GM23338 (cell line): ENCODE data around the gene ETNPPL. TPM values are rescaled to one million over a fixed set of nuclear protein-coding genes. Genes with fewer than 3 reads are reported as not detected.
A peak's percentile ranks its signal among the peaks of the same experiment; 100 is the strongest.

Experiments used
- ATAC-seq: fragments of 200-7000 bp; cut with Tn5 transposase; 3 replicates; pipeline ENCODE4 v1.9.1; 2020
- DNase-seq: peaks from one replicate; pipeline ENCODE4 v3.0.0-alpha.2; 2015; ENCODE audit warnings: low spot score
- H2AFZ ChIP-seq: fragments of 200-600 bp; sonication (generic); 2 replicates; pipeline ENCODE4 v1.8.0; 2016; ENCODE audit warnings: antibody characterized with exemption, mild to moderate bottlenecking, moderate library complexity
- H3F3A ChIP-seq: fragments of 200-600 bp; sonication (generic); replicated peaks from 2 replicates; pipeline ENCODE4 v1.8.0; 2017; ENCODE audit warnings: antibody characterized with exemption, mixed run types, low read depth
- H3K27ac ChIP-seq: fragments of 200-600 bp; sonication (generic); 2 replicates; pipeline ENCODE4 v1.6.1; 2016; ENCODE audit warnings: low read depth
- H3K27me3 ChIP-seq: fragments of 200-600 bp; sonication (generic); 2 replicates; pipeline ENCODE4 v1.8.0; 2016; ENCODE audit warnings: mild to moderate bottlenecking, mixed run types, moderate library complexity; ENCODE audit not compliant: insufficient read depth
- H3K36me3 ChIP-seq: fragments of 200-600 bp; sonication (generic); 2 replicates; pipeline ENCODE4 v1.8.0; 2016; ENCODE audit warnings: mild to moderate bottlenecking; ENCODE audit not compliant: insufficient read depth
- H3K4me1 ChIP-seq: fragments of 200-600 bp; sonication (generic); 2 replicates; pipeline ENCODE4 v1.8.0; 2016; ENCODE audit warnings: mild to moderate bottlenecking, moderate library complexity; ENCODE audit not compliant: insufficient read depth
- H3K4me2 ChIP-seq: fragments of 200-600 bp; sonication (generic); 2 replicates; pipeline ENCODE4 v1.7.1; 2017; ENCODE audit warnings: mixed run types
- H3K4me3 ChIP-seq: fragments of 200-600 bp; sonication (generic); 2 replicates; pipeline ENCODE4 v1.6.1; 2016; ENCODE audit warnings: mixed run types
- H3K79me2 ChIP-seq: fragments of 200-600 bp; sonication (generic); replicated peaks from 2 replicates; pipeline ENCODE4 v1.8.0; 2017; ENCODE audit warnings: mild to moderate bottlenecking; ENCODE audit not compliant: insufficient read depth
- H3K9me2 ChIP-seq: fragments of 200-600 bp; sonication (generic); 2 replicates; pipeline ENCODE4 v1.8.0; 2017; ENCODE audit not compliant: insufficient read depth
- H4K20me1 ChIP-seq: fragments of 200-600 bp; sonication (generic); replicated peaks from 2 replicates; pipeline ENCODE4 v1.8.0; 2017; ENCODE audit warnings: mild to moderate bottlenecking; ENCODE audit not compliant: insufficient read depth
- H3K27ac Mint-ChIP-seq: 2 replicates; pipeline ENCODE4 v1.8.0; 2020; ENCODE audit warnings: inconsistent platforms, mild to moderate bottlenecking, moderate library complexity, mixed read lengths
- H3K27me3 Mint-ChIP-seq: 3 replicates; pipeline ENCODE4 v1.8.0; 2022; ENCODE audit warnings: low read depth, mild to moderate bottlenecking, moderate library complexity, mixed read lengths, inconsistent platforms; ENCODE audit not compliant: insufficient read depth, poor library complexity
- H3K36me3 Mint-ChIP-seq: 3 replicates; pipeline ENCODE4 v1.8.0; 2021; ENCODE audit warnings: low read depth, mild to moderate bottlenecking, inconsistent platforms, moderate library complexity, mixed read lengths
- H3K4me1 Mint-ChIP-seq: 3 replicates; pipeline ENCODE4 v1.8.0; 2020; ENCODE audit warnings: mild to moderate bottlenecking, inconsistent platforms, mixed read lengths
- H3K4me3 Mint-ChIP-seq: 3 replicates; pipeline ENCODE4 v1.8.0; 2021; ENCODE audit warnings: moderate library complexity, mild to moderate bottlenecking, inconsistent platforms, mixed read lengths
- H3K9me3 Mint-ChIP-seq: 3 replicates; pipeline ENCODE4 v1.8.0; 2020; ENCODE audit warnings: moderate library complexity, mild to moderate bottlenecking, inconsistent platforms, mixed read lengths
- CREB1 ChIP-seq: fragments of 250-450 bp; sonication (Bioruptor Pico); IDR thresholded peaks from 2 replicates; pipeline ENCODE4 v1.5.0; 2020; ENCODE audit warnings: low read depth, mild to moderate bottlenecking, moderate library complexity
- CTCF ChIP-seq, 2 experiments: fragments of 200-600 bp in 1 of 2; sonication (generic) in 1 of 2; conservative IDR thresholded peaks; 2 replicates each; pipeline versions ENCODE4 v1.5.1 to v1.6.1; 2016 to 2017; ENCODE audit warnings: antibody characterized with exemption in 2 of 2, low read depth in 2 of 2, mild to moderate bottlenecking in 2 of 2, moderate library complexity in 1 of 2
- ETS1 ChIP-seq: IDR thresholded peaks from 2 replicates; pipeline ENCODE4 v1.6.1; 2016; ENCODE audit warnings: antibody characterized with exemption
- EZH2 ChIP-seq: fragments of 200-600 bp; sonication (generic); IDR thresholded peaks from one replicate; pipeline ENCODE4 v1.8.0; 2017; ENCODE audit warnings: antibody characterized with exemption, mild to moderate bottlenecking, low read depth; ENCODE audit not compliant: unreplicated experiment
- POLR2AphosphoS5 ChIP-seq: IDR thresholded peaks from 2 replicates; pipeline ENCODE4 v1.6.1; 2016; ENCODE audit warnings: antibody characterized with exemption, low read depth
- STAT1 ChIP-seq: IDR thresholded peaks from one replicate; pipeline ENCODE4 v1.6.1; 2016; ENCODE audit warnings: antibody characterized with exemption; ENCODE audit not compliant: unreplicated experiment
- ZNF114 ChIP-seq: fragments of 250-450 bp; sonication (Bioruptor Pico); IDR thresholded peaks from 2 replicates; pipeline ENCODE4 v1.5.0; 2020; ENCODE audit warnings: mild to moderate bottlenecking, moderate library complexity
- polyA plus RNA-seq: library from polyadenylated mRNA; unstranded; fragments of >200 nt; fragmentation: Nextera tagmentation; extraction: Ambion mirVana; gene quantifications from 2 replicates; pipeline ENCODE4 v1.2.1, GENCODE V29; 2016
- total RNA-seq: library from RNA; depleted of rRNA; stranded (reverse); fragments of >200 nt; shearing (Covaris generic); gene quantifications from 2 replicates; pipeline ENCODE4 v1.2.3, GENCODE V29; 2014

ETNPPL gene
- total and polyA plus RNA-seq, 2 experiments from 2014 or later: 1.2 to 1.5 TPM

GRCh38 chr4:108744307-108744706 is 18.5 kb downstream of the ETNPPL start (continued):
- TF ChIP-seq ETS1: no peak
- no peak for TF ChIP-seq POLR2AphosphoS5
- no peak for TF ChIP-seq CTCF (conservative IDR thresholded peaks at IDR 0.05; ENCODE audit: low read depth in 2 of 2)
- TF ChIP-seq STAT1: no peak
- TF ChIP-seq CREB1 (CRISPR knock-in tag): no peak
- TF ChIP-seq ZNF114 (CRISPR knock-in tag): no peak
- no peak for TF ChIP-seq EZH2

- TF ChIP-seq CTCF (conservative IDR thresholded peaks at IDR 0.05; ENCODE audit: low read depth in 2 of 2) (peak in 1 of 2 experiments; percentile 57; a peak in 3 of 4 replicates), EZH2 (no peak)
- DNase-seq (peak; percentile 45), ATAC-seq (peak; percentile 92)
- peaks cover 5% of the 10 kb centered on the region for H3K27me3 Mint-ChIP-seq
- H3K9me3 Mint-ChIP-seq: no peaks in the 10 kb centered on the region
- no peaks in the 10 kb centered on the region for H3K36me3 Mint-ChIP-seq
- Histone ChIP-seq H3K36me3 (no peaks in the 10 kb centered on the region), H3K4me2 (no peak overlapping the region), H2AFZ (peak overlapping the region; percentile 66; the same call in 1 of the 2 replicates), H4K20me1 (no peaks in the 10 kb centered on the region), H3K4me3 (no peak overlapping the region), H3K27ac (no peak overlapping the region), H3K27me3 (no peaks in the 10 kb centered on the region), H3F3A (no peaks in the 10 kb centered on the region), H3K79me2 (no peaks in the 10 kb centered on the region), H3K4me1 (no peaks in the 10 kb centered on the region), H3K9me2 (no peaks in the 10 kb centered on the region)
- H3K27ac Mint-ChIP-seq: no peak overlapping the region
- H3K4me1 Mint-ChIP-seq: no peaks in the 10 kb centered on the region
- H3K4me3 Mint-ChIP-seq: no peak overlapping the region
These were observed 20.1 kb downstream of the ETNPPL start for GRCh38 chr4:108742451-108743420.
